Left ventricle myocardium superior (tissue), 1 donor: ENCODE measurements around the gene RAPGEF6. TPM values are rescaled to one million over a fixed set of nuclear protein-coding genes. Genes with fewer than 3 reads are reported as not detected.
"Not testable (repeated sequence)": the region's sequence is repeated elsewhere in the genome, so short reads cannot be mapped to it uniquely, and the experiment has no call there.

Experiments used
- ATAC-seq: fragments of 200-7000 bp; cut with Tn5 transposase; one replicate; pipeline ENCODE4 v1.9.1; 2020; ENCODE audit warnings: mild to moderate bottlenecking, moderate library complexity
- DNase-seq: peaks from one replicate; pipeline ENCODE4 v3.0.0-alpha.2; 2020
- intact Hi-C: fragments of 100-400 bp; cut with micrococcal nuclease; formaldehyde crosslinking; loops from one replicate; pipeline ENCODE4 v1.11.0; 2022
- long read RNA-seq: library from polyadenylated mRNA; unstranded; transcript quantifications from one replicate; pipeline ENCODE4 v2.0.0, GENCODE V29; 2021
- total RNA-seq: library from RNA; stranded (reverse); fragmentation: NEBNext Ultra II Directional; extraction: Animal tissue kit (Norgen Biotek cat#: 25700); gene quantifications from one replicate; pipeline ENCODE4 v1.2.1, GENCODE V29; 2021
- donor health status: DM: no; HTN: yes; CAD: no; lungs with severe emphysema.

The RAPGEF6 gene
- total RNA-seq = 7.8 TPM
- long read RNA-seq, full-length matches to known transcripts = 1 of 4 reads
- long read RNA-seq, partial matches to known transcripts = 2 of 4 reads
- long read RNA-seq, other reads (novel, unspliced or antisense) = 1 of 4 reads

GRCh38 chr5:131634996-131635683, at the start of gene RAPGEF6:
Gene RAPGEF6, minus strand, starts transcription at chr5:131635229. Its CDS starts 199 bp downstream, at chr5:131635030.
- ATAC-seq (peak; percentile 97), DNase-seq (peak; percentile 98)
- intact Hi-C loops = loop anchor here (10.0 kb wide), 1 partner anchor 160 kb away; the partner anchor contains the start of gene FNIP1

- intact Hi-C loops = loop anchor here (10.0 kb wide), 1 partner anchor 80 kb away; no protein-coding TSS in a partner anchor
- ATAC-seq = no peak
Measured at GRCh38 chr5:131684595-131684994, 49.6 kb upstream of the RAPGEF6 start.

GRCh38 chr5:131684051-131684450, 49.0 kb upstream of the RAPGEF6 start:
- intact Hi-C loops = loop anchor here (10.0 kb wide), 1 partner anchor 79 kb away; no protein-coding TSS in a partner anchor
- DNase-seq = no peak
- ATAC-seq = no peak

More at GRCh38 chr5:131684595-131684994, 49.6 kb upstream of the RAPGEF6 start:
- no peak for DNase-seq

- intact Hi-C loops = loop anchor here (10.0 kb wide), 1 partner anchor 78 kb away; no protein-coding TSS in a partner anchor
- ATAC-seq (no peak), DNase-seq (no peak)
Measured at GRCh38 chr5:131682826-131683225, 47.8 kb upstream of the RAPGEF6 start.

GRCh38 chr5:131682175-131682574, 47.1 kb upstream of the RAPGEF6 start:
- ATAC-seq (no peak), DNase-seq (no peak)
- intact Hi-C loops = loop anchor here (10.0 kb wide), 1 partner anchor 77 kb away; no protein-coding TSS in a partner anchor

GRCh38 chr5:131679911-131680310, 44.9 kb upstream of the RAPGEF6 start:
- no peak for DNase-seq
- ATAC-seq = no peak
- intact Hi-C loops = loop anchor here (10.0 kb wide), 1 partner anchor 75 kb away; no protein-coding TSS in a partner anchor

- intact Hi-C loops, DNase-seq, ATAC-seq: not testable (repeated sequence)
Measured at GRCh38 chr5:131678273-131678672, 43.2 kb upstream of the RAPGEF6 start.

- intact Hi-C loops = no loop called here
- no peak for ATAC-seq
- no peak for DNase-seq
Measured at GRCh38 chr5:131677115-131677514, 42.1 kb upstream of the RAPGEF6 start.

- DNase-seq (no peak), ATAC-seq (peak; percentile 46)
- intact Hi-C loops = no loop called here
Measured at GRCh38 chr5:131672776-131673175, 37.7 kb upstream of the RAPGEF6 start.

GRCh38 chr5:131671994-131672655, 37.1 kb upstream of the RAPGEF6 start:
- DNase-seq (no peak), ATAC-seq (peak; percentile 94)
- intact Hi-C loops = no loop called here

GRCh38 chr5:131671409-131671808, 36.4 kb upstream of the RAPGEF6 start:
- ATAC-seq (peak; percentile 35), DNase-seq (no peak)
- intact Hi-C loops = no loop called here

GRCh38 chr5:131664929-131665328, 29.9 kb upstream of the RAPGEF6 start:
- intact Hi-C loops = no loop called here
- no peak for DNase-seq
- ATAC-seq = no peak

GRCh38 chr5:131661933-131662332, 26.9 kb upstream of the RAPGEF6 start:
- intact Hi-C loops = no loop called here
- DNase-seq = no peak
- ATAC-seq = no peak

GRCh38 chr5:131659841-131660240, 24.8 kb upstream of the RAPGEF6 start:
- DNase-seq (no peak), ATAC-seq (no peak)
- intact Hi-C loops = no loop called here

GRCh38 chr5:131659290-131659689, 24.3 kb upstream of the RAPGEF6 start:
- DNase-seq (no peak), ATAC-seq (no peak)
- intact Hi-C loops = no loop called here

- intact Hi-C loops = no loop called here
- no peak for ATAC-seq
- DNase-seq = no peak
Measured at GRCh38 chr5:131654776-131655175, 19.7 kb upstream of the RAPGEF6 start.

GRCh38 chr5:131654309-131654708, 19.3 kb upstream of the RAPGEF6 start:
- DNase-seq (no peak), ATAC-seq (no peak)
- intact Hi-C loops = no loop called here

GRCh38 chr5:131649161-131649560, 14.1 kb upstream of the RAPGEF6 start:
- DNase-seq (no peak), ATAC-seq (no peak)
- intact Hi-C loops = no loop called here

GRCh38 chr5:131647048-131647769, 12.2 kb upstream of the RAPGEF6 start:
- DNase-seq (no peak), ATAC-seq (no peak)
- intact Hi-C loops = no loop called here
